Fibroblast of mammary gland (primary cell): Measurements from ENCODE around the gene POLR2L.

Source experiments
- DNase-seq: peaks from one replicate; pipeline ENCODE4 v3.0.0-alpha.2; 2010; ENCODE audit warnings: low read depth
- H3K4me3 ChIP-seq: 2 replicates; pipeline ENCODE4 v1.5.1; 2011; ENCODE audit warnings: low read depth, mild to moderate bottlenecking, low read length, moderate library complexity; ENCODE audit not compliant: control insufficient read depth
- TF ChIP-seq, protein P1 (sequence below): conservative IDR thresholded peaks from 2 replicates; pipeline ENCODE4 v1.5.1; 2011; ENCODE audit warnings: low read depth, low read length, inconsistent platforms; ENCODE audit not compliant: control insufficient read depth, insufficient read depth

Gene POLR2L

GRCh38 chr11:827146-827896 is 15.0 kb downstream of the POLR2L start:
- no peak for DNase-seq
- H3K4me3 ChIP-seq: no peak overlapping the region
- TF ChIP-seq, protein P1, sequence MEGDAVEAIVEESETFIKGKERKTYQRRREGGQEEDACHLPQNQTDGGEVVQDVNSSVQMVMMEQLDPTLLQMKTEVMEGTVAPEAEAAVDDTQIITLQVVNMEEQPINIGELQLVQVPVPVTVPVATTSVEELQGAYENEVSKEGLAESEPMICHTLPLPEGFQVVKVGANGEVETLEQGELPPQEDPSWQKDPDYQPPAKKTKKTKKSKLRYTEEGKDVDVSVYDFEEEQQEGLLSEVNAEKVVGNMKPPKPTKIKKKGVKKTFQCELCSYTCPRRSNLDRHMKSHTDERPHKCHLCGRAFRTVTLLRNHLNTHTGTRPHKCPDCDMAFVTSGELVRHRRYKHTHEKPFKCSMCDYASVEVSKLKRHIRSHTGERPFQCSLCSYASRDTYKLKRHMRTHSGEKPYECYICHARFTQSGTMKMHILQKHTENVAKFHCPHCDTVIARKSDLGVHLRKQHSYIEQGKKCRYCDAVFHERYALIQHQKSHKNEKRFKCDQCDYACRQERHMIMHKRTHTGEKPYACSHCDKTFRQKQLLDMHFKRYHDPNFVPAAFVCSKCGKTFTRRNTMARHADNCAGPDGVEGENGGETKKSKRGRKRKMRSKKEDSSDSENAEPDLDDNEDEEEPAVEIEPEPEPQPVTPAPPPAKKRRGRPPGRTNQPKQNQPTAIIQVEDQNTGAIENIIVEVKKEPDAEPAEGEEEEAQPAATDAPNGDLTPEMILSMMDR: no peak

DNA sequence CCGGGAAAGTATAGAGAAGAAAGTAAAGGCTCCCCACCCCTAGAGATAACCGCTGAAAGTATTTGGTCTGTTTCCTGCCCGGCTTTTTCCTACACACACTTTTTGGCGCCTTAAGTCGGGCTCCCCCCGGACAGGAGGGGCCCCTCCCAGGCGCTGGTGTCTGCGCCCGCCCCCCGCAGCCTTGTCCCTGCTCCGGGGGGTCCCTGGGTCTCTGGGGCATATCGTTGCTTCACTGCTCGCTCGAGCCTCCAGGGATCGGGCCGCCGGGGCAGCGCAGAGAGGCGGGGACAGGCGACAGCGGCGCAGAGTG is 15.5 kb downstream of the POLR2L start:
- no peak overlapping the region for H3K4me3 ChIP-seq
- DNase-seq: no peak
- TF ChIP-seq, protein P1: no peak

DNA sequence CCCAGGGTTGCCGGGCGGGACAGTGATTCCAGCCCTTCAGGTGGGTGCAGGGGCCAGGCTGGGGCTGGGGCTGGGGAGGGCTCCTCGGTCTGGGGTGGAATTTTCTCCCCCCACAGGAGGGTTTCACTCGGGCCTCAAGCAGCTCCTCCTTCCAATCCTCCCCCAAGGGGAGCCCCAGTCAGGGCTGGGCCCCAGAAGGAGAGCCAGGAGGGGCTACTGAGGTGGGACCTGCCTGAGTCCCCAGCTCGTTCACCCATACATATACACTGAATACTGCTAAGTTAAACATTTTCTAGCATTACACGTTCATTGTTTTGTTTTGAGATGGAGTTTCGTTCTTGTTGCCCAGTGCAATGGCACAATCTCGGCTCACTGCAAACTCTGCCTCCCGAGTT is 16.1 kb downstream of the POLR2L start:
- no peak overlapping the region for H3K4me3 ChIP-seq
- DNase-seq: no peak
- TF ChIP-seq, protein P1: no peak

- TF ChIP-seq, protein P1: no peak
- no peak overlapping the region for H3K4me3 ChIP-seq
- DNase-seq: no peak
These were observed 16.7 kb downstream of the POLR2L start for GRCh38 chr11:825366-826226.

GRCh38 chr11:824942-825341 is 17.4 kb downstream of the POLR2L start:
- TF ChIP-seq, protein P1: no peak
- H3K4me3 ChIP-seq: no peak overlapping the region
- no peak for DNase-seq

DNA sequence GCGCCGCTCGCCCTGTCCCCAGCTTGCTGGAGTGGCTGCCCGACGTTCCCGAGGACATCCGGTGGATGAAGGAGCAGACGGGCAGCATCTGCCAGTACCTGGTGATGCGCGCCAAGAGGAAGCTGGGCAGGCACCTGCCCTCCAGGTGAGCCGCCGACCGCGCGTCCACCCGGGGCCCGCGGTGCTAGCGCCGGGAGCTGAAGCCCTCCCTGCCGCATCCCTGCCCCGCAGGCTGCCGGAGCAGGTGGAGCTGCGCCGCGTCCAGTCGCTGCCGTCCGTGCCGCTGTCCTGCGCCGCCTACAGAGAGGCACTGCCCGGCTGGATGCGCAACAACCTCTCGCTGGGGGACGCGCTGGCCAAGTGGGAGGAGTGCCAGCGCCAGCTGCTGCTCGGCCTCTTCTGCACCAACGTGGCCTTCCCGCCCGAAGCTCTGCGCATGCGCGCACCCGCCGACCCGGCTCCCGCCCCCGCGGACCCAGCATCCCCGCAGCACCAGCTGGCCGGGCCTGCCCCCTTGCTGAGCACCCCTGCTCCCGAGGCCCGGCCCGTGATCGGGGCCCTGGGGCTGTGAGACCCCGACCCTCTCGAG is 17.9 kb downstream of the POLR2L start:
- TF ChIP-seq, protein P1: no peak
- H3K4me3 ChIP-seq: no peak overlapping the region
- DNase-seq: no peak
